ENCODE results near the gene MTMR12.

- TF ChIP-seq, protein P1, sequence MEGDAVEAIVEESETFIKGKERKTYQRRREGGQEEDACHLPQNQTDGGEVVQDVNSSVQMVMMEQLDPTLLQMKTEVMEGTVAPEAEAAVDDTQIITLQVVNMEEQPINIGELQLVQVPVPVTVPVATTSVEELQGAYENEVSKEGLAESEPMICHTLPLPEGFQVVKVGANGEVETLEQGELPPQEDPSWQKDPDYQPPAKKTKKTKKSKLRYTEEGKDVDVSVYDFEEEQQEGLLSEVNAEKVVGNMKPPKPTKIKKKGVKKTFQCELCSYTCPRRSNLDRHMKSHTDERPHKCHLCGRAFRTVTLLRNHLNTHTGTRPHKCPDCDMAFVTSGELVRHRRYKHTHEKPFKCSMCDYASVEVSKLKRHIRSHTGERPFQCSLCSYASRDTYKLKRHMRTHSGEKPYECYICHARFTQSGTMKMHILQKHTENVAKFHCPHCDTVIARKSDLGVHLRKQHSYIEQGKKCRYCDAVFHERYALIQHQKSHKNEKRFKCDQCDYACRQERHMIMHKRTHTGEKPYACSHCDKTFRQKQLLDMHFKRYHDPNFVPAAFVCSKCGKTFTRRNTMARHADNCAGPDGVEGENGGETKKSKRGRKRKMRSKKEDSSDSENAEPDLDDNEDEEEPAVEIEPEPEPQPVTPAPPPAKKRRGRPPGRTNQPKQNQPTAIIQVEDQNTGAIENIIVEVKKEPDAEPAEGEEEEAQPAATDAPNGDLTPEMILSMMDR (IDR thresholded peaks at IDR 0.05), result no peak
- TF ChIP-seq POLR2A (IDR thresholded peaks at IDR 0.05), result no peak
These were observed 83.9 kb downstream of the MTMR12 start for GRCh38 chr5:32228816-32229215.
